Astrocyte (in vitro differentiated cells and primary cell): ENCODE data around the gene YBX1.

Experiments used
- CTCF ChIP-seq: IDR thresholded peaks from 2 replicates; pipeline ENCODE4 v1.5.1; 2011; ENCODE audit warnings: low read depth, mild to moderate bottlenecking, inconsistent platforms, low read length, moderate library complexity; ENCODE audit not compliant: insufficient read depth
- EZH2 ChIP-seq: IDR thresholded peaks from 2 replicates; pipeline ENCODE4 v1.6.1; 2012; ENCODE audit warnings: mild to moderate bottlenecking, low read length, inconsistent platforms; ENCODE audit not compliant: insufficient read depth

GRCh38 chr1:42734201-42735035, 52.2 kb downstream of the YBX1 start:
- no peak for TF ChIP-seq CTCF
- no peak for TF ChIP-seq EZH2
